HUES6 (cell line): ENCODE results near the gene NUSAP1.
A peak's percentile ranks its signal among the peaks of the same experiment; 100 is the strongest.
"Not testable (repeated sequence)": the region's sequence is repeated elsewhere in the genome, so short reads cannot be mapped to it uniquely, and the experiment has no call there.

Source experiments
- H3K27ac ChIP-seq: 2 replicates; pipeline ENCODE4 v1.7.0; 2013; ENCODE audit warnings: low read depth, mild to moderate bottlenecking, low read length, inconsistent platforms
- H3K27me3 ChIP-seq: 2 replicates; pipeline ENCODE4 v1.6.1; 2013; ENCODE audit warnings: low read length; ENCODE audit not compliant: control insufficient read depth, insufficient read depth
- H3K36me3 ChIP-seq: 2 replicates; pipeline ENCODE4 v1.6.1; 2013; ENCODE audit warnings: low read length; ENCODE audit not compliant: control insufficient read depth, insufficient read depth
- H3K4me1 ChIP-seq: 2 replicates; pipeline ENCODE4 v1.6.1; 2013; ENCODE audit warnings: low read length; ENCODE audit not compliant: control insufficient read depth, insufficient read depth
- H3K4me3 ChIP-seq: 2 replicates; pipeline ENCODE4 v1.5.1; 2013; ENCODE audit warnings: low read depth, low read length
- H3K9ac ChIP-seq: one replicate; pipeline ENCODE4 v1.6.1; 2013; ENCODE audit warnings: mild to moderate bottlenecking, low read length
- H3K9me3 ChIP-seq: 2 replicates; pipeline ENCODE4 v1.6.1; 2013; ENCODE audit warnings: low read depth, low read length; ENCODE audit not compliant: control insufficient read depth, insufficient read depth

The NUSAP1 gene

DNA sequence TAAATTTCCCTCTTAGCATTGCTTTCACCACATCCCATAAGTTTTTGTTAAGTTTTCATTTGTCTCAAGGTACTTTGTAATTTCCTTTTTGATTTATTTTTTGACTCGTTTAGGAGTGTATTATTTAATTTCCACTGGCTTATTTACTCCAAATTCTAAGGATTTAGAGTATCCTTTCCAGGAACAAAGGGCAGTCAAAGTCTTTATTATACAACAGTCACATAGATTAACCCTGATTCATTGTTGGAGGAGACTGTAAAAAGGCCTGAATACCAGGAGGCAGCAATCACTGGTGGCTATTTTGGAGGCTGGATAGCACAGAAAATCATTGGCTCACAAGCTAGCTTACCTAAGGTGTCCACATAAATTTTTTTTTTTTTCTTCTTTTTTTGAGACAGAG is 40.2 kb upstream of the NUSAP1 start:
- no peaks in the 10 kb centered on the region for H3K27me3 ChIP-seq
- H3K36me3 ChIP-seq: peaks cover 83% of the 10 kb centered on the region
- no peaks in the 10 kb centered on the region for H3K9me3 ChIP-seq
- H3K27ac ChIP-seq: no peak overlapping the region
- peaks cover 10% of the 10 kb centered on the region; the same call in 1 of the 2 replicates for H3K4me1 ChIP-seq
- H3K4me3 ChIP-seq: no peak overlapping the region
- H3K9ac ChIP-seq: no peak overlapping the region

DNA sequence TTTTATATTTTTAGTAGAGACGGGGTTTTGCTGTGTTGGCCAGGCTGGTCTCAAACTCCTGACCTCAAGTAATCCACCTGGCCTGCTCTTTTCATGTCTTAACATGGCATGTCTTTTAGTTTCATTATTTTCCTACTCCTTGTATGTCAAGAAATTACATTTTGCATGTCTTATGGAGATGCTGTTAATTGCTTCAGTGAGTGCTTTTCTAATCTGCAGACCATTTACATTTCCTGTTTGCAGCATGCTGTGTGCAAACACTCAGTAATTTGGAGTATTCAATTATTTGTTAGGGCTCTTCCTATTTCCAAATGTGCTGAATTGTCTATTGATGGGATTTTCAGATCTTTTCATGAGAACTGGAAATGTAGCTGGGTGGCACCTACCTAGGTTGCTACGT is 31.5 kb upstream of the NUSAP1 start:
- peaks cover 23% of the 10 kb centered on the region; the same call in 1 of the 2 replicates for H3K4me1 ChIP-seq
- H3K36me3 ChIP-seq: peaks cover 66% of the 10 kb centered on the region
- not testable (repeated sequence) for H3K9me3 ChIP-seq, H3K4me3 ChIP-seq, H3K27me3 ChIP-seq, H3K9ac ChIP-seq, H3K27ac ChIP-seq

DNA sequence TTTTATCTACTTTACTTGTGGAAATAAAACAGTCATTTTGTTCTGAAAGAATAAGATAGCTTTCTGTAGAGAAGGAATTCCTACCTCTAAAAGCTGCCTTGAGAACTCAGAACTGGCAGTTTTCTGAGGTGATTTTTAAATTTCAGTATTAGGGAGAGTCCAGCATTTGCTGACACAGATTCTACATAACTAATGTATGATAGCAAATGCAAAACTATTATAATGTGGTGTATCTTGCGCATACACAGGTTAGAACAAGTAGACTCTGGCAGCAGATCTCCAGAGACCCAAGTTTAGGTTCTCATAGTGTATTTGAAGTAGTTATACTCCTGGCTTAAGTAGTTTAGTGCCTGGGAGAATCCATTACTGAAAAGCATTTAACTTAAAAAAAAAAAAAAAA is 31.1 kb upstream of the NUSAP1 start:
- Histone ChIP-seq H3K9ac (no peak overlapping the region), H3K36me3 (peaks cover 66% of the 10 kb centered on the region), H3K27me3 (no peaks in the 10 kb centered on the region), H3K27ac (no peak overlapping the region), H3K4me1 (peaks cover 23% of the 10 kb centered on the region; the same call in 1 of the 2 replicates), H3K9me3 (no peaks in the 10 kb centered on the region), H3K4me3 (no peak overlapping the region)

DNA sequence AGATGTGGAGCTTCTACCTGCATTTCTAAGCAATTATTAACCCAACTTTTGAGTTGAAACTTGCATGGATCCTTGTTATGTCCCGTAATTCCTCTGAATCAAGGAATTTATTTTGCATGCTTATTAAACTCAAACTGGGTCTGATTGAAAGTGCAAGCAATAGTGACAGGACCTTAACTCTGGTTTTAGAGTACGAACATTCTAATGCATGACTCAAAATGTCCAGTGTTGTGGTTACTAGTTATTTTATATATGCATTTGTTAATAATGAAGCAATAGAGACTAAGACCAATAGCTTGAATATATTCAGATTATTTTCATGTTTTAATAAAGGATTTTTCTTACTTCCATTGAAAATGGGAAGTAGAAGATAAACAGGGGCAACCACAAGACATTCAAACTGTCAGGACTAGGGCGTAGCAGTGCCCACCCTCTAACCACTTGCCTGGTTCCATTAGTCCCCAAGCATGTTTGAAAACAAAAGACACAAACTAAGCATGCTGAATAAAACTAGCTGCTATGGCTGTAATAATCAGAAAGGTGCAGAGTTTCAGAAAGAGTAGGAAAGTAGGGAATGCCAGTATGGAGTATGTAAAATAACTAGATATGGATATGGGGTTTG is 28.4 kb upstream of the NUSAP1 start:
- H3K27me3 ChIP-seq: no peaks in the 10 kb centered on the region
- no peak overlapping the region for H3K27ac ChIP-seq
- no peaks in the 10 kb centered on the region for H3K9me3 ChIP-seq
- H3K4me3 ChIP-seq: no peak overlapping the region
- peaks cover 53% of the 10 kb centered on the region for H3K36me3 ChIP-seq
- no peak overlapping the region for H3K9ac ChIP-seq
- H3K4me1 ChIP-seq: peaks cover 23% of the 10 kb centered on the region; the same call in 1 of the 2 replicates

DNA sequence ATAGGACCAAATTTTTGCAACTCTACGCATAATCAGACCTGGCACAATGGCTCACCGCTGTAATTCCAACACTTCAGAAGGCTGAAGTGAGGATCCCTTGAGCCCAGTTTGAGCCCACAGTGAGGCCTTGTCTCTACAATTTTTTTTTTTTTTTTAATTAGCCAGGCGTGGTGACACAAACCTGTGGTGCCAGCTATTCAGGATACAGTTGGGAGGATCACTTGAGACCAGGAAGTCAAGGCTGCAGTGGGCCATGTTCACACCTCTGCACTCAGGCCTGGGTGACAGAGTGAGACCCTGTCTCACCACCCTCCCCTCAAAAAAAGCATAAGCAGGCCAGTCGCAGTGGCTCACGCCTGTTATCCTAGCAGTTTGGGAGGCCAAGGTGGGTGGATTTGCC is 25.0 kb upstream of the NUSAP1 start:
- Histone ChIP-seq H3K9ac (no peak overlapping the region), H3K27ac (no peak overlapping the region), H3K27me3 (no peaks in the 10 kb centered on the region), H3K36me3 (peaks cover 46% of the 10 kb centered on the region), H3K4me3 (no peak overlapping the region), H3K4me1 (peaks cover 16% of the 10 kb centered on the region; the same call in 1 of the 2 replicates), H3K9me3 (no peaks in the 10 kb centered on the region)

DNA sequence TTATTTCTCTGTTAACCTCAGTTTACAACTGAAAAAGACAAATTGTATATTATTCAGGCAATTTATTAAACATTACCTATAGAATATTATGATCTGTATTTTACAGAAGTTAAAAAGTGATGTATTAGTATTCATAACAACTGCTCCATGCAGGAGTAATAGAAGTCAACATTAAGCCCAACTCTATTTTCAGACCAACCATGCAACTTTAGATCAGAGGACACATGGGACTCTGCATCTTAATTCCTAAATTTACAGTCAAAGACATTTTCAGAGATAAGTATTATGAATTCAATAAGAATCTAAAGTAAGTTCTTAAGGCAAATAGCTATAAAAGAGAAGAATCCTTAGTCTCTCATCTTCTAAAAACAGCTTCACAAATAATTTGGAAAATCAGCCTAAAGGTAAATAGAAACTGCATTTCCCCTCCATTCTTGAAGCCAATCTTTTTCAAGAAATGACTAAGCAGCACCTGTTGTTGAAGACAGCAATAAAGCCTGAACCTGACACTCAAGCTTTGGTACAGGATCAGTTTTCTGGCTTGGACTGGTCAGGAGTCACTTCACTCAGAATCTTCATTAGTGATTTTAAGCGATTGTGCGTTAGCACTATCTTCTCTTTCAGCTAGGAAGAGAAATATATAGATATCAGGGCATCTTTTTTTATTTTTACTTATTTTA is 23.3 kb upstream of the NUSAP1 start:
- Histone ChIP-seq H3K27ac (no peak overlapping the region), H3K36me3 (peaks cover 46% of the 10 kb centered on the region), H3K9me3 (no peaks in the 10 kb centered on the region), H3K4me3 (no peak overlapping the region), H3K27me3 (no peaks in the 10 kb centered on the region), H3K9ac (no peak overlapping the region), H3K4me1 (no peaks in the 10 kb centered on the region)

DNA sequence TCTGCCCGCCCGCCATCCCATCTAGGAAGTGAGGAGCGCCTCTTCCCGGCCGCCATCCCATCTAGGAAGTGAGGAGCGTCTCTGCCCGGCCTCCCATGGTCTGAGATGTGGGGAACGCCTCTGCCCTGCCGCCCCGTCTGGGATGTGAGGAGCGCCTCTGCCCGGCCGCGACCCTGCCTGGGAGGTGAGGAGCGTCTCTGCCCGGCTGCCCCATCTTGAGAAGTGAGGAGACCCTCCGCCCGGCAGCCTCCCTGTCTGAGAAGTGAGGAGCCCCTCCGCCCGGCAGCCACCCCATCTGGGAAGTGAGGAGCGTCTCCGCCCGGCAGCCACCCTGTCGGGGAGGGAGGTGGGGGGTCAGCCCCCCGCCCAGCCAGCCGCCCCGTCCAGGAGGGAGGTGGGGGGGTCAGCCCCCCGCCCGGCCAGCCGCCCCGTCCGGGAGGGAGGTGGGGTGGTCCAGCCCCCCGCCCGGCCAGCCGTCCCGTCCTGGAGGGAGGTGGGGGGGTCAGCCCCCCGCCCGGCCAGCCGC is 11.8 kb upstream of the NUSAP1 start:
- H3K4me1 ChIP-seq, H3K27me3 ChIP-seq, H3K27ac ChIP-seq, H3K4me3 ChIP-seq, H3K9me3 ChIP-seq, H3K9ac ChIP-seq: not testable (repeated sequence)
- H3K36me3 ChIP-seq: peaks cover 35% of the 10 kb centered on the region

DNA sequence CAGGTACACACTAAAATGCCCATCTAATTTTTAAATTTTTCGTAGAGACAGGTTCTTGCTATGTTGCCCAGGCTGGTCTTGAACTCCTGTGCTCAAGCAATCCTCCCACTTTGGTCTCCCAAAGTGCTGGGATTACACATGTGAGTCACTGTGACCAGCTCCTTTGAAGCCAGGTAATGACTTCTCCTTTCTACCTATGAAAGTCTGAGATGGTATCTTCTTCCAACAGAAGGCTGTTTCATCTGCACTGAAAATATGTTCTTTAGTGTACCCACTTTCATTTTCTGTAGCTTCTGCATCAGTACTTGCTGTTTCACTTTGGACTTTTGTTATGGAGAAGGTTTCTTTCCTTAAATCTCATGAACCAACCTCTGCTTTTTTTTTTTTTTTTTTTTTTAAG is 9.1 kb upstream of the NUSAP1 start:
- Histone ChIP-seq H3K4me3 (no peak overlapping the region), H3K9me3 (no peaks in the 10 kb centered on the region), H3K36me3 (peaks cover 40% of the 10 kb centered on the region), H3K27me3 (no peaks in the 10 kb centered on the region), H3K9ac (no peak overlapping the region), H3K4me1 (no peaks in the 10 kb centered on the region), H3K27ac (no peak overlapping the region)

DNA sequence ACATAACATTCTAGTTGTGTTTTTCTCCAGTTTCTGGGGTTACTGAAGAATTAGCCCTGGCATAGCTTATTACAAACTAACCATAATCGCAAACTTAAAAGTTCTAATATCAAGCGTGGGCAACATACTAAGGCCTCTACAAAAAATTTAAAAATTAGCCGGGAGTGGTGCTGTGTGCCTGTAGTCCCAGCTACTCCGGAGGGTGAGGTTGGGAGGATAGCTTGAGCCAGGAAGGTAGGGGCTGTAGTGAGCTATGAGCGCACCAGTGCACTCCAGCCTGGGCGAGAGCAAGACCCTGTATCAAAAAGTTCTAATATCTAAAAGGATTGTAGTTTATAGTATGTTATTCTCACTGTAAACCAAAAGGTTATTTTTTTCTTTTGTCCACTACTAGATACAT is 1.4 kb upstream of the NUSAP1 start:
- Histone ChIP-seq H3K27me3 (no peaks in the 10 kb centered on the region), H3K9me3 (no peaks in the 10 kb centered on the region), H3K36me3 (peaks cover 13% of the 10 kb centered on the region), H3K4me1 (no peaks in the 10 kb centered on the region), H3K9ac (peak overlapping the region; percentile 95), H3K27ac (no peak overlapping the region), H3K4me3 (peak overlapping the region; percentile 91)

DNA sequence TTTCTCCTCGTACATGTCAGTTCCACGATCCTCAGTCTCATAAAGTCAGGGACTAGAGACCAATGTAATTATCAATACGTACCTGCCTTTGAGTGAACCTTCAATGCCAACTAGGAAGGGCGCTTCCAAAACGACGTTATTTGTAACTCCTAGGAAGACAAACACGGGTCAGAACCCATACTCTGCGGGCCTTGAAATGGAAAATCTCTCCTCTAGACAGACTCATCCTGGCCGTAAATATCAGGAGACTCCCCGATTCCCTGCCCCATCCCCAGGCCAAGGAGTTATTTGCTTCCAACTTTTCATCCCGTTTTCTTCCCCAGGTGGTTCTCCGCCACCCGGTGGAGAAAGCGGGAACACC is 868 bp upstream of the NUSAP1 start:
- Histone ChIP-seq H3K27ac (peak overlapping the region; percentile 82), H3K9me3 (no peaks in the 10 kb centered on the region), H3K4me3 (peak overlapping the region; percentile 91), H3K4me1 (no peaks in the 10 kb centered on the region), H3K27me3 (no peaks in the 10 kb centered on the region), H3K36me3 (peaks cover 11% of the 10 kb centered on the region), H3K9ac (peak overlapping the region; percentile 95)

DNA sequence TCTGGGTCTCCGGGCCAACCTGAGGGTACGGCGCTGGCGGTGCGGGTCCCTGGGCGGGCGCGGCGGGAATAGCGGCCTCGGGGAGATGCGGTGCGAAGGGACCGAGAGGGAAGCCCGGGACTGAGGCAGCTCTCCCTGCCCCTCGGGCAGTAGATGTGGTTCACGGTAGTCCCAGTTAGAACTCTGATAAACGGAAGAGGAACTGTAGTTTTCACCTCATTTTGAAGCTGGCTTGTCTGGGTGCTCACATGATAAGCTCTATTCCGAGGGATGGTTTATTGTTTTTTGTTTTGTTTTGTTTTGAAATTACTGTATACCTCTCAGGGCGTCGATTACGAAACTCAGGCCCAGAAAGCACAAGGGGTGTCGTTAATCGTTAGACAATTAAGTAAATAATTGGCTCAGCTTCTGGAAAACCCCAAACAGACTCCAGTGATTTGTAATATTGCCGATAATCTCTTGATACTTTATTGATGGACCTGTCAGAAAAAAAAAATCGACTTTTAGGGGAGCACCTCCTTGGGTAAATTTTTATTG is 413 bp downstream of the NUSAP1 start:
- Histone ChIP-seq H3K9ac (peak overlapping the region; percentile 86), H3K27me3 (no peaks in the 10 kb centered on the region), H3K4me1 (no peaks in the 10 kb centered on the region), H3K36me3 (peaks cover 18% of the 10 kb centered on the region), H3K9me3 (no peaks in the 10 kb centered on the region), H3K4me3 (peak overlapping the region; percentile 91), H3K27ac (peak overlapping the region; percentile 49; the same call in 1 of the 2 replicates)
